ENCODE results near the gene CDCP1.

The CDCP1 gene

GRCh38 chr3:45119376-45119775 is 26.8 kb downstream of the CDCP1 start:
- Histone ChIP-seq H3K9ac (ENCODE audit: low read depth in 1 of 2, low read length in 2 of 2) (peak overlapping the region in 1 of 2 donors; percentile 29), H3K27me3 (ENCODE audit: control insufficient read depth in 2 of 2, insufficient read depth in 2 of 2, low read length in 2 of 2) (no peaks in the 10 kb centered on the region), H3K4me1 (ENCODE audit: control insufficient read depth in 2 of 2, insufficient read depth in 2 of 2, low read length in 2 of 2) (peaks cover 51 to 62% of the 10 kb centered on the region in 2 donors), H3K9me3 (ENCODE audit: control insufficient read depth in 2 of 2, low read length in 2 of 2) (no peaks in the 10 kb centered on the region), H3K36me3 (ENCODE audit: control insufficient read depth in 2 of 2, insufficient read depth in 2 of 2, low read length in 2 of 2) (peaks cover 0 to 7% of the 10 kb centered on the region in 2 donors), H3K4me3 (ENCODE audit: low read length in 2 of 2) (no peak overlapping the region), H3K27ac (ENCODE audit: low read depth in 2 of 2, low read length in 2 of 2) (peak overlapping the region; percentile 85 to 90)

DNA sequence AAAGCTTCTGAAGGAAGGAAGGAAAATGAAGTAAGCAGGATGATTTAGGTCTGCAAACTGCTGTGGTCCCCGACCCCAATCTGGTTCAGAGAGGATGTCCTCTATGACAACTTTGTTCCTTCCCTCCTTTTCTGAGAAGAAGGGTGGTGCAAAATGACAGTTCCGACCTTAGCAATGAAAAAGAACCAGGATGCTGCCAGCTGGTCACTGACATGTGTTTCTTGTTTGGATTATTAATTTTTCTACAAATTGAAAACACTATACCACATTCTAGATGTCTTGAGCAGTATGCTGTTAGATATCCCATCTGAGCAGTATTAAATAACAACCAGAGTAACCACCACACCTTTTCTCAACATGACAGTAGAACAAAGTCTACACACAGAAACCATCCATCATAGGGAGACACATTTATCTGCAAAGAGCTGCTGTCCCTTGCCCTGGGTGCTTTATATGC is 27.5 kb downstream of the CDCP1 start:
- H3K4me1 ChIP-seq (ENCODE audit: control insufficient read depth in 2 of 2, insufficient read depth in 2 of 2, low read length in 2 of 2), result peaks cover 46 to 54% of the 10 kb centered on the region in 2 donors
- H3K9ac ChIP-seq (ENCODE audit: low read depth in 1 of 2, low read length in 2 of 2), result no peak overlapping the region
- H3K36me3 ChIP-seq (ENCODE audit: control insufficient read depth in 2 of 2, insufficient read depth in 2 of 2, low read length in 2 of 2), result peaks cover 4 to 7% of the 10 kb centered on the region in 2 donors
- peaks cover 0 to under 1% of the 10 kb centered on the region in 2 donors for H3K27me3 ChIP-seq (ENCODE audit: control insufficient read depth in 2 of 2, insufficient read depth in 2 of 2, low read length in 2 of 2)
- H3K9me3 ChIP-seq (ENCODE audit: control insufficient read depth in 2 of 2, low read length in 2 of 2), result no peaks in the 10 kb centered on the region
- no peak overlapping the region for H3K4me3 ChIP-seq (ENCODE audit: low read length in 2 of 2)
- H3K27ac ChIP-seq (ENCODE audit: low read depth in 2 of 2, low read length in 2 of 2), result peak overlapping the region; percentile 85 to 90

GRCh38 chr3:45116350-45116749 is 29.8 kb downstream of the CDCP1 start:
- peaks cover 37% of the 10 kb centered on the region in 2 donors for H3K4me1 ChIP-seq (ENCODE audit: control insufficient read depth in 2 of 2, insufficient read depth in 2 of 2, low read length in 2 of 2)
- H3K4me3 ChIP-seq (ENCODE audit: low read length in 2 of 2), result no peak overlapping the region
- peaks cover 0 to 2% of the 10 kb centered on the region in 2 donors for H3K27me3 ChIP-seq (ENCODE audit: control insufficient read depth in 2 of 2, insufficient read depth in 2 of 2, low read length in 2 of 2)
- peaks cover 10 to 15% of the 10 kb centered on the region in 2 donors for H3K36me3 ChIP-seq (ENCODE audit: control insufficient read depth in 2 of 2, insufficient read depth in 2 of 2, low read length in 2 of 2)
- H3K27ac ChIP-seq (ENCODE audit: low read depth in 2 of 2, low read length in 2 of 2), result no peak overlapping the region
- no peak overlapping the region for H3K9ac ChIP-seq (ENCODE audit: low read depth in 1 of 2, low read length in 2 of 2)
- no peaks in the 10 kb centered on the region for H3K9me3 ChIP-seq (ENCODE audit: control insufficient read depth in 2 of 2, low read length in 2 of 2)

GRCh38 chr3:45113625-45114050 is 32.5 kb downstream of the CDCP1 start:
- peaks cover 0 to 2% of the 10 kb centered on the region in 2 donors for H3K27me3 ChIP-seq (ENCODE audit: control insufficient read depth in 2 of 2, insufficient read depth in 2 of 2, low read length in 2 of 2)
- no peak overlapping the region for H3K27ac ChIP-seq (ENCODE audit: low read depth in 2 of 2, low read length in 2 of 2)
- no peak overlapping the region for H3K4me3 ChIP-seq (ENCODE audit: low read length in 2 of 2)
- peaks cover 10 to 15% of the 10 kb centered on the region in 2 donors for H3K36me3 ChIP-seq (ENCODE audit: control insufficient read depth in 2 of 2, insufficient read depth in 2 of 2, low read length in 2 of 2)
- H3K9me3 ChIP-seq (ENCODE audit: control insufficient read depth in 2 of 2, low read length in 2 of 2), result no peaks in the 10 kb centered on the region
- H3K4me1 ChIP-seq (ENCODE audit: control insufficient read depth in 2 of 2, insufficient read depth in 2 of 2, low read length in 2 of 2), result peaks cover 34 to 36% of the 10 kb centered on the region in 2 donors
- H3K9ac ChIP-seq (ENCODE audit: low read depth in 1 of 2, low read length in 2 of 2), result no peak overlapping the region

GRCh38 chr3:45112939-45113338 is 33.2 kb downstream of the CDCP1 start:
- peaks cover 10 to 15% of the 10 kb centered on the region in 2 donors for H3K36me3 ChIP-seq (ENCODE audit: control insufficient read depth in 2 of 2, insufficient read depth in 2 of 2, low read length in 2 of 2)
- H3K9me3 ChIP-seq (ENCODE audit: control insufficient read depth in 2 of 2, low read length in 2 of 2), result no peaks in the 10 kb centered on the region
- no peak overlapping the region for H3K27ac ChIP-seq (ENCODE audit: low read depth in 2 of 2, low read length in 2 of 2)
- H3K9ac ChIP-seq (ENCODE audit: low read depth in 1 of 2, low read length in 2 of 2), result no peak overlapping the region
- H3K27me3 ChIP-seq (ENCODE audit: control insufficient read depth in 2 of 2, insufficient read depth in 2 of 2, low read length in 2 of 2), result peaks cover 0 to 2% of the 10 kb centered on the region in 2 donors
- peaks cover 29 to 32% of the 10 kb centered on the region in 2 donors for H3K4me1 ChIP-seq (ENCODE audit: control insufficient read depth in 2 of 2, insufficient read depth in 2 of 2, low read length in 2 of 2)
- no peak overlapping the region for H3K4me3 ChIP-seq (ENCODE audit: low read length in 2 of 2)

DNA sequence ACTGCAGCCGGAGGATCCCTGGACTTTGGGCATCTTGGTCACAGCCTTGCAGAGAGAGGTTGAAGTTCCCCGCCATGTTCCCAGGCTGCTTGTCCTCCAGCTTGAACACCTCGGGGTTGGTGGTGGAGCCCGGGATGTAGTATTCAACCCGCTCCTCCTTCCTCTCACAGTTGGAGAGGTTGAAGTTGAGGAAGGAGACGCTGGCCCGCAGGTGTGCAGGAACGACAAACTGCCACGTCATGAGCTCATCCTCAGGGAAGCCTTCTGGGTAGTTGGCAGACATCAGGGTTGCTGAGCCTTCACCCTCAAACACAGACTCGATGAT is 35.7 kb downstream of the CDCP1 start:
- Histone ChIP-seq H3K36me3 (ENCODE audit: control insufficient read depth in 2 of 2, insufficient read depth in 2 of 2, low read length in 2 of 2) (peaks cover 16 to 26% of the 10 kb centered on the region in 2 donors), H3K4me1 (ENCODE audit: control insufficient read depth in 2 of 2, insufficient read depth in 2 of 2, low read length in 2 of 2) (peaks cover 27% of the 10 kb centered on the region in 2 donors), H3K4me3 (ENCODE audit: low read length in 2 of 2) (peak overlapping the region; percentile 63 to 66), H3K27me3 (ENCODE audit: control insufficient read depth in 2 of 2, insufficient read depth in 2 of 2, low read length in 2 of 2) (peaks cover 0 to 2% of the 10 kb centered on the region in 2 donors), H3K27ac (ENCODE audit: low read depth in 2 of 2, low read length in 2 of 2) (peak overlapping the region; percentile 96), H3K9me3 (ENCODE audit: control insufficient read depth in 2 of 2, low read length in 2 of 2) (no peaks in the 10 kb centered on the region), H3K9ac (ENCODE audit: low read depth in 1 of 2, low read length in 2 of 2) (peak overlapping the region; percentile 65 to 66)

GRCh38 chr3:45109771-45110508 is 36.2 kb downstream of the CDCP1 start:
- peak overlapping the region; percentile 96 for H3K27ac ChIP-seq (ENCODE audit: low read depth in 2 of 2, low read length in 2 of 2)
- peak overlapping the region; percentile 65 to 66 for H3K9ac ChIP-seq (ENCODE audit: low read depth in 1 of 2, low read length in 2 of 2)
- H3K36me3 ChIP-seq (ENCODE audit: control insufficient read depth in 2 of 2, insufficient read depth in 2 of 2, low read length in 2 of 2), result peaks cover 16 to 29% of the 10 kb centered on the region in 2 donors
- peaks cover 27% of the 10 kb centered on the region in 2 donors for H3K4me1 ChIP-seq (ENCODE audit: control insufficient read depth in 2 of 2, insufficient read depth in 2 of 2, low read length in 2 of 2)
- peak overlapping the region; percentile 63 to 66 for H3K4me3 ChIP-seq (ENCODE audit: low read length in 2 of 2)
- no peaks in the 10 kb centered on the region for H3K9me3 ChIP-seq (ENCODE audit: control insufficient read depth in 2 of 2, low read length in 2 of 2)
- H3K27me3 ChIP-seq (ENCODE audit: control insufficient read depth in 2 of 2, insufficient read depth in 2 of 2, low read length in 2 of 2), result peaks cover 0 to 2% of the 10 kb centered on the region in 2 donors

- H3K4me1 ChIP-seq (ENCODE audit: control insufficient read depth in 2 of 2, insufficient read depth in 2 of 2, low read length in 2 of 2), result peaks cover 25 to 29% of the 10 kb centered on the region in 2 donors
- no peak overlapping the region for H3K27ac ChIP-seq (ENCODE audit: low read depth in 2 of 2, low read length in 2 of 2)
- H3K27me3 ChIP-seq (ENCODE audit: control insufficient read depth in 2 of 2, insufficient read depth in 2 of 2, low read length in 2 of 2), result no peaks in the 10 kb centered on the region
- H3K9ac ChIP-seq (ENCODE audit: low read depth in 1 of 2, low read length in 2 of 2), result no peak overlapping the region
- no peak overlapping the region for H3K4me3 ChIP-seq (ENCODE audit: low read length in 2 of 2)
- no peaks in the 10 kb centered on the region for H3K9me3 ChIP-seq (ENCODE audit: control insufficient read depth in 2 of 2, low read length in 2 of 2)
- peaks cover 13 to 22% of the 10 kb centered on the region in 2 donors for H3K36me3 ChIP-seq (ENCODE audit: control insufficient read depth in 2 of 2, insufficient read depth in 2 of 2, low read length in 2 of 2)
Observed at GRCh38 chr3:45106874-45107273, 39.3 kb downstream of the CDCP1 start.

DNA sequence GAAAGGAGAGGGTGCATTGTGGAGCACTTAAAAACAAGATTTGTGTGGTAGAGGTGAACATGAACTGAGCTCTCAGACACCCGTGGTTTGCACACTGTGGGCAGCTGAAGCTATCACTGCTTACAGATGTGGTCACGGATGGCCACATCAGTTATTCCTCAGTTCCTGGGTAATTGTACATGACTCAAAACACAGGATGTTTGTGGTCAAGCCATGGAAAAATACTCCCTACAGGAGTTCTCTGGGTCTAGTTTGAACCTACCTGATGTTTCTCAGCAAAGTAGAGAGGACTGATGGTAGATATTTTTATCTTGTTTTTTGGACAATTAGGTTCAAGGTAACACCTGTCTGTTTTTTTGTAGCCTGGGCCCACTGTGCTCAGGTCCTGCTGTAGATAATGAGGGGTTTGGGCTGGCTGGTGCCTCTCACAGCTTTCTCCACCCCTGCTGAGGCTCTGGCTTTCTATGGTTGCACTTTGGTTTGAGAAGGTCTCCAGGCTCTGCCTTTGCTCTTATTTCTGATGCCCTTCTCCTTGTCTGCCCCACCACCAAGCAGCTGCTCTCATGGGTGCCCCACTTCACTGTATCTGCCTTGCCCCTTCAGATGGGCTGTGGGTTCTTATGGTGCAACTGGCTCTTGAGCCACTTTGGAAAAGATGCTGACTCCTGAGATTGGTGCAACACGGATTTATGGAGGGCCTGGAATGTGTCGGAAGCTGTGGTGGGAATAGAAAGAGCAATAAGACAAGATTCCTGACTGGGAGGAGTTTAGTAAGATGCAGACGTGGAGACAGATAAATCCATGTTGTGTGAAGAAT is 40.1 kb downstream of the CDCP1 start:
- peaks cover 11 to 24% of the 10 kb centered on the region in 2 donors for H3K36me3 ChIP-seq (ENCODE audit: control insufficient read depth in 2 of 2, insufficient read depth in 2 of 2, low read length in 2 of 2)
- H3K27me3 ChIP-seq (ENCODE audit: control insufficient read depth in 2 of 2, insufficient read depth in 2 of 2, low read length in 2 of 2), result no peaks in the 10 kb centered on the region
- H3K4me3 ChIP-seq (ENCODE audit: low read length in 2 of 2), result no peak overlapping the region
- H3K9me3 ChIP-seq (ENCODE audit: control insufficient read depth in 2 of 2, low read length in 2 of 2), result no peaks in the 10 kb centered on the region
- no peak overlapping the region for H3K9ac ChIP-seq (ENCODE audit: low read depth in 1 of 2, low read length in 2 of 2)
- peaks cover 21 to 29% of the 10 kb centered on the region in 2 donors for H3K4me1 ChIP-seq (ENCODE audit: control insufficient read depth in 2 of 2, insufficient read depth in 2 of 2, low read length in 2 of 2)
- H3K27ac ChIP-seq (ENCODE audit: low read depth in 2 of 2, low read length in 2 of 2), result no peak overlapping the region
